NB4 (cell line): ENCODE measurements around the gene CACNA1D.

Experiments
- TF ChIP-seq, protein P1 (sequence below): IDR thresholded peaks from 2 replicates; pipeline ENCODE4 v1.6.1; 2011; ENCODE audit warnings: low read depth, low read length
- TF ChIP-seq, protein P2 (sequence below): IDR thresholded peaks from one replicate; pipeline ENCODE4 v1.5.1; 2012; ENCODE audit warnings: low read depth, low read length

DNA sequence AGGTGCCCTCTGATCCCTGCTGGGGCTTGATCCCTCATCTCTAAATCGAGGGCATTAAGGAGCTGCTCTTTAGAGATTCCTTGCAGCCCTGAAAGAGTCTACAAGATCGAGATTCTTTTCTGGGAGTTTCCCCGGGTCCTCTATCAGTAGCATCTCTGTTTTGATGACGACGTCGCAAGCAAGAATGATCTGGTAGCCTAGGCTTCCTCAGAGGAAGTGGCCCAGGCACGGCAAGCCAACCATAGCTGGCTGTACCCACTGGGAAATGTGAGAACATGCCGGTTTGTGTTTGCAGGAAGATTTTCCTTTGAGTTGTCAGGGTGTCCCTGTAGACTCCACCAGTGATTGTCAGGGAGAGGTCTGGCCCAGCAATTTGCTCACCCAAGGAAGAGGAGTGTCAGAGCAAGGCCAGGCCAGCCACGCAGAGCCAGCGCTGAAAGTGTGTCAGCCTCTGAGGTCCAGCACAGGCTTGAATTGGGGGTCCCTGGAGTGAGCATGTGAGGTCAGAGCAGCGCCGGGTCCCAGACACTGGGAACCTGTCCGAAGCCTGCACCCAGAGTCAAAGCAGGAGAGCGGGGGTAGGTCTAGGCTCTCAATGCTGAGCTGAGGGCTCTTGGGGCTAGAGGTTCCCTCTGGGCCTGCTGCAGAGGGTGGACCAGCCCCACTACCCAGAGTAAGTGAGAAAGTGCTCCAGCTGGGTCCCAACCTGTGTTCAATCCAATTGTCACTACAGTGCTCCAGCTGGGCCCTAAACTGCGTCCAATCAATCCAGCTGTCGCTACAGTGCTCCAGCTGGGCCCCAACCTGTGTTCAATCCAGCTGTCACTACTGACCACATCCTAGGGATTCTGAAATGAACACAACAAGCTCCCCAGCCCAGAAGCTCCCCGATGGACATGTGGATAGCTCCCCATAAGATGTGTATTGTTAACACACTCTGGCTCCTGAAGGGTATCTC lies 256.1 kb downstream of the CACNA1D start:
- TF ChIP-seq, protein P1, sequence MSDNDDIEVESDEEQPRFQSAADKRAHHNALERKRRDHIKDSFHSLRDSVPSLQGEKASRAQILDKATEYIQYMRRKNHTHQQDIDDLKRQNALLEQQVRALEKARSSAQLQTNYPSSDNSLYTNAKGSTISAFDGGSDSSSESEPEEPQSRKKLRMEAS = no peak
- TF ChIP-seq, protein P2, sequence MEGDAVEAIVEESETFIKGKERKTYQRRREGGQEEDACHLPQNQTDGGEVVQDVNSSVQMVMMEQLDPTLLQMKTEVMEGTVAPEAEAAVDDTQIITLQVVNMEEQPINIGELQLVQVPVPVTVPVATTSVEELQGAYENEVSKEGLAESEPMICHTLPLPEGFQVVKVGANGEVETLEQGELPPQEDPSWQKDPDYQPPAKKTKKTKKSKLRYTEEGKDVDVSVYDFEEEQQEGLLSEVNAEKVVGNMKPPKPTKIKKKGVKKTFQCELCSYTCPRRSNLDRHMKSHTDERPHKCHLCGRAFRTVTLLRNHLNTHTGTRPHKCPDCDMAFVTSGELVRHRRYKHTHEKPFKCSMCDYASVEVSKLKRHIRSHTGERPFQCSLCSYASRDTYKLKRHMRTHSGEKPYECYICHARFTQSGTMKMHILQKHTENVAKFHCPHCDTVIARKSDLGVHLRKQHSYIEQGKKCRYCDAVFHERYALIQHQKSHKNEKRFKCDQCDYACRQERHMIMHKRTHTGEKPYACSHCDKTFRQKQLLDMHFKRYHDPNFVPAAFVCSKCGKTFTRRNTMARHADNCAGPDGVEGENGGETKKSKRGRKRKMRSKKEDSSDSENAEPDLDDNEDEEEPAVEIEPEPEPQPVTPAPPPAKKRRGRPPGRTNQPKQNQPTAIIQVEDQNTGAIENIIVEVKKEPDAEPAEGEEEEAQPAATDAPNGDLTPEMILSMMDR = no peak
